GM19452 (cell line): ENCODE measurements around the gene PRKAR1B.

Experiments used
- ATAC-seq: cut with Tn5 transposase; IDR thresholded peaks from one replicate; pipeline ENCODE4 v1.9.1; 2021; ENCODE audit not compliant: unreplicated experiment

Gene PRKAR1B

GRCh38 chr7:575425-576366 is 151.4 kb downstream of the PRKAR1B start:
- no peak for ATAC-seq

- ATAC-seq: no peak
Observed at GRCh38 chr7:574661-575395, 152.3 kb downstream of the PRKAR1B start.

- ATAC-seq: no peak
Observed at GRCh38 chr7:573933-574381, 153.1 kb downstream of the PRKAR1B start.

GRCh38 chr7:573269-573932 is 153.7 kb downstream of the PRKAR1B start:
- ATAC-seq: no peak

GRCh38 chr7:572416-573268 is 154.4 kb downstream of the PRKAR1B start:
- ATAC-seq: no peak

GRCh38 chr7:571718-572415 is 155.2 kb downstream of the PRKAR1B start:
- no peak for ATAC-seq

GRCh38 chr7:571096-571717 is 155.9 kb downstream of the PRKAR1B start:
- no peak for ATAC-seq

GRCh38 chr7:570801-571070 is 156.3 kb downstream of the PRKAR1B start:
- no peak for ATAC-seq

GRCh38 chr7:569996-570800 is 156.9 kb downstream of the PRKAR1B start:
- ATAC-seq: no peak

GRCh38 chr7:569071-569855 is 157.8 kb downstream of the PRKAR1B start:
- ATAC-seq: no peak

- no peak for ATAC-seq
Observed at GRCh38 chr7:568031-568951, 158.8 kb downstream of the PRKAR1B start.

GRCh38 chr7:567305-567883 is 159.7 kb downstream of the PRKAR1B start:
- ATAC-seq: no peak

- ATAC-seq: no peak
Observed at GRCh38 chr7:566100-566499, 161.0 kb downstream of the PRKAR1B start.

- ATAC-seq: no peak
Observed at GRCh38 chr7:564176-564865, 162.8 kb downstream of the PRKAR1B start.

GRCh38 chr7:563629-564170 is 163.4 kb downstream of the PRKAR1B start:
- no peak for ATAC-seq
